HepG2 (cell line): ENCODE data around the gene TDRD10. TPM values are rescaled to one million over a fixed set of nuclear protein-coding genes. Genes with fewer than 3 reads are reported as not detected.

Source experiments
- ATAC-seq: fragments of 200-7000 bp; cut with Tn5 transposase; 3 replicates; pipeline ENCODE4 v1.9.1; 2020; ENCODE audit warnings: mild to moderate bottlenecking, moderate library complexity
- BruUV-seq: library from RNA; stranded (reverse); fragments of 400-500 nt; replicated peaks from 2 replicates; lab custom pipeline; 2021; lab: Mats Ljungman, UMichigan
- CTCF ChIA-PET: fragments of 300-600 bp; formaldehyde crosslinking; extraction: SDS; loops from one replicate; lab custom pipeline; 2021; ENCODE audit warnings: low total read pairs, inconsistent platforms, low intra/inter-chr PET ratio; lab: Yijun Ruan, JAX
- POLR2A ChIA-PET: fragments of 350-600 bp; sonication (Branson Sonifier 250); formaldehyde crosslinking; loops from one replicate; lab custom pipeline; 2020; ENCODE audit warnings: antibody characterized with exemption, inconsistent platforms; lab: Yijun Ruan, JAX
- DNase-seq: peaks from one replicate; pipeline ENCODE4 v3.0.0-alpha.2; 2015; ENCODE audit warnings: low spot score
- FAIRE-seq: peaks from 3 replicates; lab custom pipeline; 2011; peaks lifted over from hg19 to GRCh38; lab: Jason Lieb, UNC
- H2AFZ ChIP-seq: one replicate; pipeline ENCODE4 v1.6.1; 2011; ENCODE audit warnings: low read length, inconsistent platforms
- H3K27ac ChIP-seq: fragments of 300-600 bp; 3 replicates; pipeline ENCODE4 v1.8.0; 2011; ENCODE audit warnings: mixed run types, mild to moderate bottlenecking, mixed read lengths, low read length, inconsistent platforms; ENCODE audit not compliant: insufficient read depth; ENCODE audit errors: extremely low read length
- H3K27me3 ChIP-seq, 2 experiments: fragments of 200-600 bp in 1 of 2; 2 replicates in 1 of 2; 3 replicates in 1 of 2; pipeline versions ENCODE4 v1.6.0 to v1.8.0; 2011; ENCODE audit warnings: low read length in 2 of 2, mild to moderate bottlenecking in 2 of 2, moderate library complexity in 2 of 2, inconsistent platforms in 1 of 2; ENCODE audit not compliant: insufficient read depth in 2 of 2, control insufficient read depth in 1 of 2
- H3K36me3 ChIP-seq, 2 experiments: fragments of 200-600 bp in 1 of 2; replicated peaks in 1 of 2; 2 replicates in 1 of 2; 3 replicates in 1 of 2; pipeline versions ENCODE4 v1.5.1 to v1.8.0; 2011; ENCODE audit warnings: low read length in 2 of 2, inconsistent platforms in 1 of 2; ENCODE audit not compliant: insufficient read depth in 2 of 2, control insufficient read depth in 1 of 2
- H3K4me1 ChIP-seq: 2 replicates; pipeline ENCODE4 v1.5.1; 2012; ENCODE audit warnings: low read length, inconsistent platforms; ENCODE audit not compliant: insufficient read depth
- H3K4me2 ChIP-seq: 2 replicates; pipeline ENCODE4 v1.6.0; 2011; ENCODE audit warnings: low read depth, low read length, inconsistent platforms
- H3K4me3 ChIP-seq, 3 experiments: fragments of 200-600 bp in 1 of 3; sonication (generic), shearing (Covaris generic) in 1 of 3; replicated peaks in 1 of 3; 2 replicates each; pipeline ENCODE4 v1.5.1; 2011 to 2016; ENCODE audit warnings: low read length in 3 of 3, inconsistent platforms in 2 of 3, low read depth in 2 of 3, mild to moderate bottlenecking in 2 of 3, control low read depth in 1 of 3, mixed read lengths in 1 of 3; ENCODE audit not compliant: insufficient read depth in 1 of 3
- H3K79me2 ChIP-seq: one replicate; pipeline ENCODE4 v1.6.1; 2011; ENCODE audit warnings: low read length, inconsistent platforms; ENCODE audit not compliant: insufficient read depth
- H3K9ac ChIP-seq: 2 replicates; pipeline ENCODE4 v1.6.0; 2011; ENCODE audit warnings: mild to moderate bottlenecking, low read depth, low read length, inconsistent platforms; ENCODE audit not compliant: insufficient read depth
- H3K9me3 ChIP-seq: 2 replicates; pipeline ENCODE4 v1.5.1; 2012; ENCODE audit warnings: mild to moderate bottlenecking, low read length
- H4K20me1 ChIP-seq: 2 replicates; pipeline ENCODE4 v1.6.0; 2011; ENCODE audit warnings: inconsistent platforms, mild to moderate bottlenecking, low read length, moderate library complexity; ENCODE audit not compliant: insufficient read depth
- HHEX ChIP-seq: IDR thresholded peaks from 2 replicates; pipeline ENCODE4 v1.6.1; 2016; ENCODE audit warnings: control low read depth
- MED13 ChIP-seq: sonication (generic); formaldehyde crosslinking; IDR thresholded peaks from 2 replicates; pipeline ENCODE4 v1.5.0; 2020; ENCODE audit warnings: missing genetic modification reagents
- NFKB2 ChIP-seq: sonication (generic); formaldehyde crosslinking; IDR thresholded peaks from 2 replicates; pipeline ENCODE4 v1.4.0; 2020; ENCODE audit warnings: missing genetic modification reagents, borderline replicate concordance
- REL ChIP-seq: sonication (generic); formaldehyde crosslinking; conservative IDR thresholded peaks from 2 replicates; pipeline ENCODE4 v1.8.0; 2022; ENCODE audit warnings: mild to moderate bottlenecking, missing genetic modification reagents, moderate library complexity
- SALL2 ChIP-seq: sonication (generic); formaldehyde crosslinking; IDR thresholded peaks from 2 replicates; pipeline ENCODE4 v1.8.1; 2023; ENCODE audit warnings: mild to moderate bottlenecking, missing genetic modification reagents, inconsistent platforms
- ZNF768 ChIP-seq: sonication (generic); formaldehyde crosslinking; IDR thresholded peaks from 2 replicates; pipeline ENCODE4 v1.4.0; 2020; ENCODE audit warnings: missing genetic modification reagents
- WGBS: methylation state at CpG from one replicate; pipeline ENCODE4 v1.1.6; 2017; ENCODE audit warnings: low lambda C conversion rate; 5-methylcytosine and 5-hydroxymethylcytosine counted together
- in situ Hi-C: cut with HindIII; loops from 2 replicates; pipeline ENCODE4 v1.10.0; 2017; ENCODE audit warnings: low pct_unique_long_range_greater_than_20kb; ENCODE audit not compliant: extremely low pct_ligation_motif_present
- intact Hi-C: fragments of 100-400 bp; cut with micrococcal nuclease; formaldehyde crosslinking; loops from one replicate; pipeline ENCODE4 v1.10.0; 2022; ENCODE audit not compliant: unreplicated experiment
- polyA plus RNA-seq, 8 experiments: library from polyadenylated mRNA; depleted of rRNA in 3 of 8; stranded (reverse) in 7 of 8; unstranded in 1 of 8; fragments of >200 nt; fragmentation: Illumina TruSeq in 4 of 8; extraction: Trizol in 4 of 8; gene quantifications; 2 replicates each; pipeline versions ENCODE4 v1.2.1 to v1.2.3, GENCODE V29; 2011 to 2016; ENCODE audit warnings: low read depth in 4 of 8, missing spikeins in 1 of 8, mixed read lengths in 1 of 8; ENCODE audit not compliant: insufficient read depth in 1 of 8
- total RNA-seq, 5 experiments: library from RNA; depleted of rRNA; stranded (reverse); fragments of >200 nt; fragmentation: Illumina TruSeq; extraction: Trizol; gene quantifications; 2 replicates each; pipeline ENCODE4 v1.2.3, GENCODE V29; 2016; ENCODE audit warnings: low read depth in 1 of 5
- TF ChIP-seq, protein P1 (sequence below): sonication (generic); formaldehyde crosslinking; IDR thresholded peaks from 2 replicates; pipeline ENCODE4 v1.9.0; 2021; ENCODE audit warnings: missing genetic modification reagents, mild to moderate bottlenecking, borderline replicate concordance

The TDRD10 gene
- total and polyA plus RNA-seq, 2 of the 13 experiments (the other 11 are each of a cell fraction or from before 2014, with no cell fraction given) = not detected

DNA sequence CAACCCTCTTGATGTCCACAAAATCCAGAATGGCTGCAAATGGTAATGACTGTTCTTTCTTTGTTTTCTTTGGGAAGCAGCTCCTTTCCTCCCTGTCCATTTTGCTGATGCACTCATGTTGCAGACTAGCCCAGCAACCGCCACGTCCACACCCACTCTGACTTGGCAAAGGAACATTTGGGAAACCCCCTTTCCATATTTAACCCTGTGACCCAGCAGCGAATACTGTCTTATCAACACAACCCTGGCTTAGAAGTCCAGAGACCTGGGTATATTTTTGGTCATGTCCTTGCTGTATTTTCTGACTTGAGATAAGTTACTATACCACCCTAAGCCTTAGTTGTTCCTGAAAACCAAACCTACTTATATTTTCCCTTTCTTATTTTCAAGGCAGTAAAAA lies 18.3 kb downstream of the TDRD10 start (continued):
- TF ChIP-seq MED13 (CRISPR knock-in tag) = no peak
- TF ChIP-seq, protein P1, sequence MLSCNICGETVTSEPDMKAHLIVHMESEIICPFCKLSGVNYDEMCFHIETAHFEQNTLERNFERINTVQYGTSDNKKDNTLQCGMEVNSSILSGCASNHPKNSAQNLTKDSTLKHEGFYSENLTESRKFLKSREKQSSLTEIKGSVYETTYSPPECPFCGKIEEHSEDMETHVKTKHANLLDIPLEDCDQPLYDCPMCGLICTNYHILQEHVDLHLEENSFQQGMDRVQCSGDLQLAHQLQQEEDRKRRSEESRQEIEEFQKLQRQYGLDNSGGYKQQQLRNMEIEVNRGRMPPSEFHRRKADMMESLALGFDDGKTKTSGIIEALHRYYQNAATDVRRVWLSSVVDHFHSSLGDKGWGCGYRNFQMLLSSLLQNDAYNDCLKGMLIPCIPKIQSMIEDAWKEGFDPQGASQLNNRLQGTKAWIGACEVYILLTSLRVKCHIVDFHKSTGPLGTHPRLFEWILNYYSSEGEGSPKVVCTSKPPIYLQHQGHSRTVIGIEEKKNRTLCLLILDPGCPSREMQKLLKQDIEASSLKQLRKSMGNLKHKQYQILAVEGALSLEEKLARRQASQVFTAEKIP = no peak
- TF ChIP-seq NFKB2 (CRISPR knock-in tag) = no peak
- no peak for TF ChIP-seq REL
- no peak for TF ChIP-seq ZNF768 (CRISPR knock-in tag)

DNA sequence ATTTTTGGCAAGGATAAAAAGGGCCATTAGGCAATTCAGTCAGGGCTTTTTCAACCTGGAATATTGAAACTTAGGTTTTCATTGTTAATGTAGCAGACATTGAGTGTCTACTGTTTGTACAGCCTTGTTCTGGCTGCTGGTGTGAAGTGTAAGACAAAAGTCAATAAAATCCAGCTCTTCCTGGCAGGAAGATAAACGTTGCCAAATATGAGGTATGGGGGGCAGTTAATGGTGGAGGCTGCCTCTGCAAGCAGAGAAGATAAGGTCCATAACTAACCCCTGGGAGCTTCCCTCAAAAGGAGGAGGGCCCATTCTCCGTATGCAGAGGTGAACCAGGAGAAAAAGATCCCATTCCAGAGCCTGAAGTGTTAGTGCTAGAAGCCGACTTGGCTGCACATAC lies 19.7 kb downstream of the TDRD10 start:
- FAIRE-seq (no peak), ATAC-seq (peak; percentile 41; the same call in 2 of the 3 replicates), DNase-seq (no peak)
- BruUV-seq = no TSS peak
- TF ChIP-seq SALL2 (CRISPR knock-in tag) = no peak
- 0 out of 2 replicates have a peak, but pooled peaks have one; percentile 20 for TF ChIP-seq HHEX (CRISPR knock-in tag)
- Histone ChIP-seq H3K36me3 (no peaks in the 10 kb centered on the region), H3K79me2 (no peaks in the 10 kb centered on the region), H3K27ac (no peak overlapping the region), H3K27me3 (peaks cover 0 to 16% of the 10 kb centered on the region in 2 experiments; a peak in 4 of 5 replicates), H3K9ac (no peak overlapping the region), H3K9me3 (no peaks in the 10 kb centered on the region), H3K4me2 (no peak overlapping the region), H4K20me1 (no peaks in the 10 kb centered on the region), H3K4me1 (0 out of 2 replicates have a peak, but pooled peaks cover 8% of the 10 kb centered on the region), H3K4me3 (no peak overlapping the region), H2AFZ (no peak overlapping the region)
- intact Hi-C loops (no loop called here), in situ Hi-C loops (no loop called here)
- ChIA-PET POLR2A (no interaction called here), CTCF (no interaction called here)
- WGBS = 0% methylated on average over 3 of the region's 3 CpGs
